Esophagus muscularis mucosa (tissue), 4 donors: ENCODE data around the gene DLGAP4. TPM values are rescaled to one million over a fixed set of nuclear protein-coding genes. Genes with fewer than 3 reads are reported as not detected.

Source experiments
- DNase-seq: peaks from one replicate; pipeline ENCODE4 v3.0.0-alpha.2; 2017; ENCODE audit errors: extremely low spot score
- H3K27ac ChIP-seq, 4 donors: fragments of 200-600 bp; sonication (generic); replicated peaks in 1 of 4; 1 replicate in 3 of 4; 2 replicates in 1 of 4; pipeline ENCODE4 v1.5.1; 2016 to 2019; ENCODE audit warnings: mild to moderate bottlenecking in 1 of 4
- H3K27me3 ChIP-seq, 4 donors: fragments of 200-600 bp; sonication (generic); one replicate each; pipeline versions ENCODE4 v1.5.1 to v1.6.0; 2016 to 2019
- H3K36me3 ChIP-seq, 4 donors: fragments of 200-600 bp; sonication (generic); one replicate each; pipeline ENCODE4 v1.5.1; 2016 to 2019
- H3K4me1 ChIP-seq, 4 donors: fragments of 200-600 bp; sonication (generic); one replicate each; pipeline ENCODE4 v1.5.1; 2016 to 2019
- H3K4me3 ChIP-seq, 4 donors: fragments of 200-600 bp; sonication (generic); 1 replicate in 2 of 4; 2 replicates in 2 of 4; pipeline ENCODE4 v1.5.1; 2016 to 2019; ENCODE audit warnings: mild to moderate bottlenecking in 4 of 4, moderate library complexity in 1 of 4
- H3K9me3 ChIP-seq, 4 donors: fragments of 200-600 bp; sonication (generic); 1 replicate in 3 of 4; 2 replicates in 1 of 4; pipeline ENCODE4 v1.5.1; 2016 to 2019
- CTCF ChIP-seq, 3 experiments: fragments of 200-600 bp in 2 of 3; fragments of 450-650 bp in 1 of 3; sonication (generic) in 2 of 3; IDR thresholded peaks; one replicate each; pipeline ENCODE4 v1.5.1; 2017 to 2019; ENCODE audit warnings: antibody characterized with exemption in 3 of 3, mild to moderate bottlenecking in 2 of 3, moderate library complexity in 1 of 3
- EP300 ChIP-seq: sonication (generic); formaldehyde crosslinking; IDR thresholded peaks from one replicate; pipeline ENCODE4 v1.6.1; 2017; ENCODE audit warnings: antibody characterized with exemption
- POLR2A ChIP-seq: fragments of 450-650 bp; IDR thresholded peaks from one replicate; pipeline ENCODE4 v1.6.1; 2017; ENCODE audit warnings: antibody characterized with exemption, moderate library complexity, mild to moderate bottlenecking, low read depth
- POLR2AphosphoS5 ChIP-seq, 2 donors: sonication (generic); formaldehyde crosslinking; IDR thresholded peaks; one replicate each; pipeline ENCODE4 v1.6.1; 2017; ENCODE audit warnings: antibody characterized with exemption in 2 of 2
- WGBS: methylation state at CpG from one replicate; pipeline ENCODE4 v1.1.5; 2018; 5-methylcytosine and 5-hydroxymethylcytosine counted together
- intact Hi-C: fragments of 100-400 bp; cut with DNase I; formaldehyde crosslinking; loops from one replicate; pipeline ENCODE4 v1.15.1; 2023
- total RNA-seq, 4 donors: library from RNA; depleted of rRNA; stranded (reverse); fragments of >200 nt; gene quantifications; one replicate each; pipeline versions ENCODE4 v1.1.0 to v1.2.1, GENCODE V29; 2016

Gene DLGAP4
- total RNA-seq, 4 donors from 2014 or later: 43.6 to 90.0 (median 48.8) TPM

DNA sequence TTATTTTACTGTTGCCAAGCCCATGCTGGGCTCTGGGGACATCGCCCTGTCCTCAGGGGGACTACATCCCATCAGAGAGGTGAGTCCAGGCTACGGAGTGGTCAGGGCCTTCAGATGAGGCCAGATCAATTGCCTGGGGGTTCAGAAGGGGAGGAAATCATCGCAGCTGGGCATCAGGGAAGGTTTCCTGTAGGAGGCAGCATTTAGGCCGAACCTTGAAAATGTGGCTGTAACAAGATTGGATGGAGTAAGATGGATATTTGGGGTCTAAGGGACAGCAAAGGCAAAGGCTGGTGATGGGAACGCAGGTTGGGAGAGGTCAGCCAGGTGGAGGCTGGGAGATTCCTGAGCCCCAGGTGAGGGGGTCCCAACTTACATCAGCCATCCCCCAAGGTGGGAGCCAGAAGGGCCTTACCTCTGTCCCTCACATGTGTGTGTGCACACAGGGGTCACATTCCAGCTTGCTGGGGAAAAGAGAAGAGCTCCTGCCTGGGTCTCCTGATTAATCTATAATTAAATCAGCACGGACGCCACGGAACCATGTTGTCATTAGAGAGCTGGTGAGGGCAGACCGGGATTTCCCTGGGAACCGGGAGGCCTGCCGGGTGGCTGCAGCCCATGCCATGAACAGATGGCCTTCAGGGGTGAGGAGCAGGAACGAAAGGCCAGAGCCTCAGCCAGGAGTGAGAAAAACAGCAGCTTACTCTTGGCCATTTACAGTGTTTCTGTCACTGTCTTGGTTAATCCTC lies 30.5 kb upstream of the DLGAP4 start:
- Histone ChIP-seq H3K9me3 (no peaks in the 10 kb centered on the region), H3K36me3 (no peaks in the 10 kb centered on the region), H3K4me3 (no peak overlapping the region), H3K4me1 (no peaks in the 10 kb centered on the region), H3K27me3 (peaks cover 0 to 55% (median 4%) of the 10 kb centered on the region in 4 donors), H3K27ac (no peak overlapping the region)
- TF ChIP-seq POLR2AphosphoS5 (IDR thresholded peaks at IDR 0.05): no peak
- TF ChIP-seq POLR2A: no peak
- TF ChIP-seq CTCF (IDR thresholded peaks at IDR 0.05): no peak
- TF ChIP-seq EP300: no peak
- DNase-seq: no peak
- WGBS: 73% methylated on average over 11 of the region's 12 CpGs
- intact Hi-C loops: no loop called here

DNA sequence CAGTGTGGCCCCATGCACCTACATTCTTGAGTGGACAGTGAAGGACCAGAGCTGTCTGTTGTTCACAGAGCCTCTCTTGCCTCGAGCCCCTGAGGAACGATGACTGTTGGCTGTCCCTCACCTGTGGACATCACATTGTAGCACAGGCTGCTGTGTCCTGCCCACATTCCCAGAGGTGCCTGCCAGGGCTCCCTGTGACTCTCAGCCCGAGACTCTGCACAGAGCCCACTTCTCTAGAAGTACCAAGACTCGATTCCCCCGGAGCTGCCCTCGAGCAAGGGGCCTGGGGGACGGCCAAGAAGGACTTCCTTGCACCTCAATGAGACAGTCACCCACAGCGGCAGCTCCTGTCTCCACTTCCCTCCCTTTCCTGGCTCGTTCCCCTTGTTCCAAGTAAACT lies 28.6 kb upstream of the DLGAP4 start:
- no peak for TF ChIP-seq EP300
- TF ChIP-seq CTCF (IDR thresholded peaks at IDR 0.05): no peak
- no peak for TF ChIP-seq POLR2AphosphoS5 (IDR thresholded peaks at IDR 0.05)
- TF ChIP-seq POLR2A: no peak
- Histone ChIP-seq H3K9me3 (no peaks in the 10 kb centered on the region), H3K27ac (no peak overlapping the region), H3K4me1 (no peaks in the 10 kb centered on the region), H3K27me3 (peaks cover 0 to 66% (median 4%) of the 10 kb centered on the region in 4 donors), H3K36me3 (no peaks in the 10 kb centered on the region), H3K4me3 (no peak overlapping the region)
- WGBS: 70% methylated on average over 9 of the region's 9 CpGs
- intact Hi-C loops: no loop called here
- DNase-seq: no peak

DNA sequence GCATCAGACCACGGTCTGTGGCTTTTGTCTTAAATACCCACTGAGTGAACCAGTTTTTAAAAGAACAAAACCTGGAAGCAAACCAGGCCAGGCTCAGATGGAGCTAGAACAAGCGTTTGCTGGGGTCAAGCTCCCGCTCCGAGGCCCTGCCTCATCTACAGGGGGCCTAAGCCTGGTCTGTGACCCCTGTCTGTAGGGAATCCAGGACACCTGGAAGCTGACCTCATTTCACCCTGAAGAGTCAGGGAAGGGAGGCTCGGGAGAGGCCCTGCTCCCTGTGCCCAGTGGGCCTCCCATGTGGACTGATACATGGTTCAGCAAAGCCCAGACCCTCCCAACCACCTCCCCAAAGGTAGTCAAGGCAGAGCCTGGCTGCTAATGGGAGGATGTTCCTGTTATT lies 26.8 kb upstream of the DLGAP4 start:
- no peaks in the 10 kb centered on the region for H3K36me3 ChIP-seq
- H3K27ac ChIP-seq: no peak overlapping the region
- no peaks in the 10 kb centered on the region for H3K9me3 ChIP-seq
- 40% methylated on average over 3 of the region's 5 CpGs for WGBS
- H3K4me3 ChIP-seq: no peak overlapping the region
- peaks cover 0 to 50% (median under 1%) of the 10 kb centered on the region in 4 donors for H3K27me3 ChIP-seq
- DNase-seq: no peak
- no peak for TF ChIP-seq EP300
- TF ChIP-seq POLR2A: no peak
- TF ChIP-seq CTCF (IDR thresholded peaks at IDR 0.05): no peak
- TF ChIP-seq POLR2AphosphoS5 (IDR thresholded peaks at IDR 0.05): no peak
- no peaks in the 10 kb centered on the region for H3K4me1 ChIP-seq
- intact Hi-C loops: no loop called here

GRCh38 chr20:36279776-36280175 lies 26.4 kb upstream of the DLGAP4 start:
- intact Hi-C loops: no loop called here
- Histone ChIP-seq H3K27me3 (peaks cover 0 to 46% (median 0%) of the 10 kb centered on the region in 4 donors), H3K4me1 (no peaks in the 10 kb centered on the region), H3K4me3 (no peak overlapping the region), H3K27ac (no peak overlapping the region), H3K9me3 (no peaks in the 10 kb centered on the region), H3K36me3 (no peaks in the 10 kb centered on the region)
- WGBS: 58% methylated on average over 6 of the region's 6 CpGs
- TF ChIP-seq EP300: no peak
- TF ChIP-seq POLR2A: no peak
- no peak for DNase-seq

DNA sequence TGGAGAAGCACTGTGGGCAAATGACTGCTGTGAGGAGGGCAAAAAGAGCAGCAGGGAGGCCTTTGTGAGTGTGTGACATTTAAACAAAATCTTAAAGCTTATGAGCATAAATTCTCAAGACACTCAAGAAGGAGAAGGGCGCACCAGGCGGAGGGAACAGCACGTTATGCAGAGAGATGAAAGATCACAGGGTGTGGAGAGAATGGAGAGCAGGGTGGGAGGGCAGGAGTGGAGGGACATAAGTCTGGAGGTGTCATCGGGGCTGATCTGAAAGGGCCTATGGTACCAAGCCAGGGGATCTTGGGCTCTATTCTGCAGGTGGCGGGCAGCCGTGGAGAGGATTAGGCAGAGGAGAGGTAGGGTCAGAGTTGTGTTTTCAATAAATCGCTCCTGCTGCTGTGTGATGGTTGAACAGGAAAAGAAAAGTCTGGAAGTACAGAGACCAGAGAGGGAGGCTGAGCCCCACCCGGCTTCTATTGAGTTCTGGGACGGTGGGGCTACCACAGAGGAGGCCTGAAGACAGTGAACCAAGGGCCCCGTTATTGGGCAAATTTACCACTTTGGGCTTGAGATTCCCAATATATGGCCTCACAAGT lies 24.3 kb upstream of the DLGAP4 start:
- DNase-seq: no peak
- Histone ChIP-seq H3K4me1 (no peaks in the 10 kb centered on the region), H3K36me3 (no peaks in the 10 kb centered on the region), H3K9me3 (no peaks in the 10 kb centered on the region), H3K4me3 (no peak overlapping the region), H3K27me3 (peaks cover 0 to 47% (median 0%) of the 10 kb centered on the region in 4 donors), H3K27ac (no peak overlapping the region)
- no peak for TF ChIP-seq EP300
- TF ChIP-seq CTCF (IDR thresholded peaks at IDR 0.05): no peak
- no peak for TF ChIP-seq POLR2A
- no peak for TF ChIP-seq POLR2AphosphoS5 (IDR thresholded peaks at IDR 0.05)
- 80% methylated on average over 10 of the region's 10 CpGs for WGBS
- intact Hi-C loops: no loop called here
